GM20000 (cell line): ENCODE measurements around the gene STK24.
"Not testable (repeated sequence)": the region's sequence is repeated elsewhere in the genome, so short reads cannot be mapped to it uniquely, and the experiment has no call there.

ENCODE experiments used
- DNase-seq: peaks from one replicate; pipeline ENCODE4 v3.0.0; 2012; ENCODE audit warnings: low spot score
- TF ChIP-seq, protein P1 (sequence below): IDR thresholded peaks from 2 replicates; pipeline ENCODE4 v1.5.1; 2012; ENCODE audit warnings: mild to moderate bottlenecking, control low read depth; ENCODE audit errors: extremely low read depth, missing control alignments

STK24 gene

DNA sequence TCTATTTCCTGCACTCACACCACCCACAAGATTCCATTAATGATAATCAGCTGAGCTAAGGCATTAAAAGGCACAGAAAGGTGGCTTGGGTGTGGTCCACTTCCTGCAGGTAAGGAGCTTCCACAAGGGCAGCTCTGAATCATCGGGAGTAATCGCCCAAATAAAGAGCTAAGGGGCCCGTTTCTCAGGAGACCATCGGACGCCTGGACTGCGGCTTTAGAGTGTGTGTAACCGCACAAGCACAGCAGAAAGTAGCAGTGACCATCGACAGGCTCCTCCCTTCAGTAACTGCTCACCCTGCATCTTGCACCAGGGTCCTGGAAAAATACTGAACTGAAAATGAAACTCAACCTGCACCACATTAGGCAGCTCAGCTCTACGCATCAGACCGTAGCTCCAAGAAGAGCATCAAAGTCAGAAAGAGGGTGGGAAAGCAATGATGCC is 6.0 kb downstream of the STK24 start:
- peak; percentile 86 for DNase-seq
- TF ChIP-seq, protein P1, sequence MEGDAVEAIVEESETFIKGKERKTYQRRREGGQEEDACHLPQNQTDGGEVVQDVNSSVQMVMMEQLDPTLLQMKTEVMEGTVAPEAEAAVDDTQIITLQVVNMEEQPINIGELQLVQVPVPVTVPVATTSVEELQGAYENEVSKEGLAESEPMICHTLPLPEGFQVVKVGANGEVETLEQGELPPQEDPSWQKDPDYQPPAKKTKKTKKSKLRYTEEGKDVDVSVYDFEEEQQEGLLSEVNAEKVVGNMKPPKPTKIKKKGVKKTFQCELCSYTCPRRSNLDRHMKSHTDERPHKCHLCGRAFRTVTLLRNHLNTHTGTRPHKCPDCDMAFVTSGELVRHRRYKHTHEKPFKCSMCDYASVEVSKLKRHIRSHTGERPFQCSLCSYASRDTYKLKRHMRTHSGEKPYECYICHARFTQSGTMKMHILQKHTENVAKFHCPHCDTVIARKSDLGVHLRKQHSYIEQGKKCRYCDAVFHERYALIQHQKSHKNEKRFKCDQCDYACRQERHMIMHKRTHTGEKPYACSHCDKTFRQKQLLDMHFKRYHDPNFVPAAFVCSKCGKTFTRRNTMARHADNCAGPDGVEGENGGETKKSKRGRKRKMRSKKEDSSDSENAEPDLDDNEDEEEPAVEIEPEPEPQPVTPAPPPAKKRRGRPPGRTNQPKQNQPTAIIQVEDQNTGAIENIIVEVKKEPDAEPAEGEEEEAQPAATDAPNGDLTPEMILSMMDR = no peak

DNA sequence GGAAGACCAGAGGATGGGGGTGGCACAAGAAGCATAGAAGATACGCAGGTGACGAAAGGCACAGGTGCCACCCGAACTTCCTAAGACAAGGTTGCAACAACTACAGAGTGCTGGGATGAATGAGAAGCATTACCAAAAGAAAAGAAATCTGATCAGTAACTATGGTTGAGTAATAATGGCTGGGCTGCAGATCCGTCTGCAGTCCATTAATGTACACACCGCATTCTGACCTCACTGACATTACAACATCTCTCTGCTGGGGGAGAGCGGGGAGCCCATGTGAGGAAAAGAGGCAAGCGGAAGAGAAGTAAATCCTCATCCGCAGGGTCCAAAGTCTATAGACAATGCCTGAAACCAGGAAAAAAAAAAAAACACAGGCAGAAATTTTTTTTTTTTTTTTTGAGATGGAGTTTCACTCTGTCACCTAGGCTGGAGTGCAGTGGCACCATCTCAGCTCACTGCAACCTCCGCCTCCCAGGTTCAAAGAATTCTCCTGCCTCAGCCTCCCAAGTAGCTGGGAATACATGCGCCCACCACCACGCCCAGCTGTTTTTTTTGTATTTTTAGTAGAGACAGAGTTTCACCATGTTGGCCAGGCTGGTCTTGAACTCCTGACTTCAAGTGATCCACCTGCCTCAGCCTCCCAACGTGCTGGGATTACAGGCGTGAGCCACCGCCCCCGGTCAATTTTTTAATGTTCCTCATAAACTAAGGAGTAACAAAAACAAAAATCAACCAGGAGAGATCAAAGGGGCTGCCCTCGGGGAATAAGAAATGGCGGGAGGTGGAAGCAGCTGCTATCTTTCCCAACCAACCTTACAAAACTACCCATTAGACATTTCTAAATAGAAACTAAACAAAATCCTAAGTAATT is 7.2 kb downstream of the STK24 start:
- DNase-seq = not testable (repeated sequence)

DNA sequence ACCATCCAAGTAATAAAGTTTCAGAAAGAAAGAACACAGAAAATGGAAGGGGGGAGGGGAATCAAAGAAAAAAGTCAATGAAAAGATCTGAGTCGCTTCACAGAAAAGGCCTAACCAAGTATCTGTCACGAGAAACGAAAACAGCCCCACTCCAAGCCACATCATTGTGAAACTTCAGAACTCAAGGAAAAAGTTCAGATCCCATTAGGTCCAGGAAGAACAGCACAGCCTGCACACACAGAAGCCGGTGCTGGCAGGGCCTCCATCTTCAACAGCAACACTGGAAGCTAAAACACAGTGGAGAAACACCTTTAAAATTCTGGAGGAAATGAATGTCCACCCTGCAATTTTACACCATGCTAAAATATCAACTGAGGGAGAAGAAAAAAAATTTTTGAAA is 8.0 kb downstream of the STK24 start:
- TF ChIP-seq, protein P1 = no peak
- DNase-seq = no peak

DNA sequence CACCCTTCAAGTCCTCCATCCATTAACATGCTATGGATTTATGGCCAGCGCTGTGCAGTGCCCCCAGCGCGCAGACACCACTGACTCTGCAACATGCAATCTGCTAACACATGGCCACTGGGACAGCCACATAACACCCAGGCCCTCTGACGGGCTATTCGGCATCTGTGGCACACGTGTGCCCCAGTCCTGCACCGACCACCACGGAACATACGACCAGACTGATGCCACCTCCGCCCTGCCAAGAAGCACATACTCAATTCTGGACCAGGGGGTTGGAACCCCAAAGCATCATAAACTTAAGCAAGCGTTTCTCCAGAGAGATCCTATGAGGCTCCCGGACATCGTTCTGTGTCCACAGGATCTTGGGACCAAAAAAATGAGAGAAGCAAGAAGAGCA is 9.8 kb downstream of the STK24 start:
- TF ChIP-seq, protein P1 = no peak
- no peak for DNase-seq

DNA sequence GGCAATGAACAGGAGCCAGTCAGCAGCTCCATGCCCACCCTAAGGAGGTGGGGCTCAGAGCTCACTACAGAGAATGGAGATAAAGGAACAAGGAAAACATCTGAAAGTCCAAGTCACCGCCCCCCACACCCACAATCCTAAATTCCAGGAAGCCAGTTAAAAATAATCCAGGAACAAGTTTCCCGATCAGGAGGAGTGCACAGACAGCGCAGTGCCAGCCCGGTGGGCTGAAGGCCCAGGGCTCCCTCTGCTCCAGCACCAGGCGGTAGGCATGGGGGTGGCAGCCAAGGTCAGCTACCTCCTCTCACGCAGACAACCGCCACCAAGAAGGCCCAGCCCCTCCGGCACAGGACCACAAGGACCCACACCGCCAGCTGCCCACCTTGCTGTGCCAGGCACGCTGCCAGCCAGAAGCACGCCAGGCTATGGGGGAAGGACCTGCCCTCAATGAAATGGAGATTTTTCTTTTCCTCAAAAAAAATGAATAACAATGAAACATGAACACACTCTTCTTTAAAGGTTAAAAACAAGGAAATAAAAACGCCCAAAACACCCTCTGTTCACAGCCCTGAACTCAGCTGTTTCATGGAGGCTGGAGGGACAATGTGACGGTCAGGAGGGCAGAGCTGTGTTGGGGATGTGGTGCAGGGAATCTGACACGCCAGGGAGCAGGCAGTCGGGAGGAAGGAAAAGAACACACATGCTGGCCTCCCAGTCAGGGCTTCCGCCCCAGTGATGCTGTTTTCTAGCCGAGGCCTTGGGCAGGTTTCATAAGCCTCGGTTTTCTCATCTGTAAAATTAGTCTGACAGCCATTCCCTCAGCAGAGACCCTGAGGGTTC is 11.0 kb downstream of the STK24 start:
- no peak for DNase-seq
- TF ChIP-seq, protein P1 = no peak

DNA sequence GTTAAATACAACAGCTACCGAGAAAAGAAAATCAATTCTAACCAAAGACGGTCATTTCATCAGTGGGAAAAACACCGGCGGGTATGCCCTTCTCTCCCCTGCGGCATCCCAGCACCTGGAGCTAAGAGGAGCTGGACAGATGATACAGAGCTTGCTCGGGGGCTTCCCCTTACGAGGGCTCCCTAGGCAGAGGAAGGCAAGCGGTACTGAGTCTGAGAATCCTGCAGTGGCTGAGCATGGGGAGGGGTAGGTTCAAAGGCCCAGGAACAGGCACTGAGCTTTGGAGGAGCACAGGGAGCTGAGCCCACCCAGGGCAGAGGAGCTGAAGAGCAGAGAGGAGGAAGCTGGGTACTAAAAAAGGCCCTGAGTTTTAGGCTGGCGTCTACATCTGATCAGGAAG is 12.7 kb downstream of the STK24 start:
- DNase-seq = no peak
- TF ChIP-seq, protein P1 = no peak

DNA sequence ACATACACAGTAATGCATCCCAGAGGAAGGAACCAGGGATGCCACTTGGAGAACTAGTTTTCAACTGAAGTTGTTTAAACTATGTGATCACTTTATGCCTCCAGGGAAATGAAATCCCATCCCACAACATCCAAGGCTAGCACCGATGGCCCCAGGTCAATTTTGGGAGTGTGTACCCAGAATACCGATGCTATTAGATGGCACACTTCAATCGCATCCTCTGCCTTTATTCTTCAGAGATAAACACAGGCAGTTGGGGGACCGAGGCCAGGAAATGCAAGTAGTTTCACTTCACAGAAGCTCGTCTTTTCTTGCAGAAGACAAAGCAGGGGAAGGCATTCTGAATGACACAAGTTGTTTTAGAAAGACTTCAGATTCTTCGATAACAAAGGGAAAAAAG is 13.8 kb downstream of the STK24 start:
- DNase-seq = no peak

More for the DNA sequence above, 13.8 kb downstream of the STK24 start:
- TF ChIP-seq, protein P1 = no peak
